ENCODE measurements around the gene C19orf25.
A peak's percentile ranks its signal among the peaks of the same experiment; 100 is the strongest.
"Not testable (repeated sequence)": the region's sequence is repeated elsewhere in the genome, so short reads cannot be mapped to it uniquely, and the experiment has no call there.

Gene C19orf25

GRCh38 chr19:1446713-1447481, 32.1 kb downstream of the C19orf25 start:
- TF ChIP-seq CTCF (IDR thresholded peaks at IDR 0.05; ENCODE audit: control insufficient read depth, extremely low read depth, insufficient read depth), result no peak
- DNase-seq (ENCODE audit: low read depth), result no peak
- H3K4me3 ChIP-seq (ENCODE audit: low read depth, low read length), result no peak overlapping the region

- TF ChIP-seq CTCF (IDR thresholded peaks at IDR 0.05; ENCODE audit: control insufficient read depth, extremely low read depth, insufficient read depth), result no peak
- DNase-seq (ENCODE audit: low read depth), result no peak
Measured at GRCh38 chr19:1445932-1446712, 32.9 kb downstream of the C19orf25 start.

GRCh38 chr19:1445185-1445931, 33.7 kb downstream of the C19orf25 start:
- TF ChIP-seq CTCF (IDR thresholded peaks at IDR 0.05; ENCODE audit: control insufficient read depth, extremely low read depth, insufficient read depth), result peak; percentile 90
- H3K4me3 ChIP-seq (ENCODE audit: low read depth, low read length), result no peak overlapping the region
- no peak for DNase-seq (ENCODE audit: low read depth)

More at GRCh38 chr19:1445932-1446712, 32.9 kb downstream of the C19orf25 start:
- H3K4me3 ChIP-seq (ENCODE audit: low read depth, low read length), result no peak overlapping the region

- TF ChIP-seq CTCF (IDR thresholded peaks at IDR 0.05; ENCODE audit: control insufficient read depth, extremely low read depth, insufficient read depth), result no peak
- no peak for DNase-seq (ENCODE audit: low read depth)
- no peak overlapping the region for H3K4me3 ChIP-seq (ENCODE audit: low read depth, low read length)
Measured at GRCh38 chr19:1441677-1442438, 37.2 kb downstream of the C19orf25 start.

GRCh38 chr19:1441022-1441426, 38.0 kb downstream of the C19orf25 start:
- no peak overlapping the region for H3K4me3 ChIP-seq (ENCODE audit: low read depth, low read length)
- no peak for TF ChIP-seq CTCF (IDR thresholded peaks at IDR 0.05; ENCODE audit: control insufficient read depth, extremely low read depth, insufficient read depth)
- DNase-seq (ENCODE audit: low read depth), result no peak

- TF ChIP-seq CTCF (IDR thresholded peaks at IDR 0.05; ENCODE audit: control insufficient read depth, extremely low read depth, insufficient read depth), result no peak
- DNase-seq (ENCODE audit: low read depth), result no peak
- H3K4me3 ChIP-seq (ENCODE audit: low read depth, low read length), result peak overlapping the region; percentile 91
Measured at GRCh38 chr19:1440418-1440801, 38.6 kb downstream of the C19orf25 start.

GRCh38 chr19:1439525-1440417, 39.2 kb downstream of the C19orf25 start:
- peak overlapping the region; percentile 91 for H3K4me3 ChIP-seq (ENCODE audit: low read depth, low read length)
- DNase-seq (ENCODE audit: low read depth), result not testable (repeated sequence)

Measured in LNCaP clone FGC (cell line).